Measurements from ENCODE around the gene TDRD12.
"Not testable (repeated sequence)": the region's sequence is repeated elsewhere in the genome, so short reads cannot be mapped to it uniquely, and the experiment has no call there.

TDRD12 gene

GRCh38 chr19:32750441-32751055 lies 31.0 kb downstream of the TDRD12 start:
- no peak for DNase-seq

- DNase-seq, result no peak
Measured at GRCh38 chr19:32751066-32751465, 31.5 kb downstream of the TDRD12 start.

GRCh38 chr19:32757189-32757588 lies 37.6 kb downstream of the TDRD12 start:
- DNase-seq, result no peak

- DNase-seq, result not testable (repeated sequence)
Measured at GRCh38 chr19:32765365-32765764, 45.8 kb downstream of the TDRD12 start.

GRCh38 chr19:32767951-32768679 lies 48.5 kb downstream of the TDRD12 start:
- DNase-seq, result peak; percentile 35

- no peak for DNase-seq
Measured at GRCh38 chr19:32771596-32771995, 52.0 kb downstream of the TDRD12 start.

GRCh38 chr19:32773126-32773525 lies 53.6 kb downstream of the TDRD12 start:
- no peak for DNase-seq

- no peak for DNase-seq
Measured at GRCh38 chr19:32779082-32779481, 59.5 kb downstream of the TDRD12 start.

GRCh38 chr19:32781280-32781679 lies 61.7 kb downstream of the TDRD12 start:
- no peak for DNase-seq

- not testable (repeated sequence) for DNase-seq
Measured at GRCh38 chr19:32782089-32782488, 62.5 kb downstream of the TDRD12 start.

GRCh38 chr19:32787161-32787813 lies 67.7 kb downstream of the TDRD12 start:
- DNase-seq, result peak; percentile 33

- not testable (repeated sequence) for DNase-seq
Measured at GRCh38 chr19:32787895-32788294, 68.3 kb downstream of the TDRD12 start.

- DNase-seq, result no peak
Measured at GRCh38 chr19:32789429-32789828, 69.9 kb downstream of the TDRD12 start.

- peak; percentile 76 for DNase-seq
Measured at GRCh38 chr19:32798201-32798600, 78.6 kb downstream of the TDRD12 start.

- DNase-seq, result no peak
Measured at GRCh38 chr19:32800191-32800590, 80.6 kb downstream of the TDRD12 start.

GRCh38 chr19:32800754-32801153 lies 81.2 kb downstream of the TDRD12 start:
- no peak for DNase-seq

- no peak for DNase-seq
Measured at GRCh38 chr19:32802840-32803239, 83.3 kb downstream of the TDRD12 start.

GRCh38 chr19:32808236-32808635 lies 88.7 kb downstream of the TDRD12 start:
- DNase-seq, result no peak

GRCh38 chr19:32809254-32809653 lies 89.7 kb downstream of the TDRD12 start:
- peak; percentile 57 for DNase-seq

- no peak for DNase-seq
Measured at GRCh38 chr19:32809754-32810153, 90.2 kb downstream of the TDRD12 start.

GRCh38 chr19:32810452-32810851 lies 90.9 kb downstream of the TDRD12 start:
- DNase-seq, result no peak

- DNase-seq, result no peak
Measured at GRCh38 chr19:32811151-32811550, 91.6 kb downstream of the TDRD12 start.

- no peak for DNase-seq
Measured at GRCh38 chr19:32812036-32812435, 92.5 kb downstream of the TDRD12 start.

- DNase-seq, result no peak
Measured at GRCh38 chr19:32812571-32812970, 93.0 kb downstream of the TDRD12 start.
